AG10803 (cell line): ENCODE results near the gene AHCTF1.
"Not testable (repeated sequence)": the region's sequence is repeated elsewhere in the genome, so short reads cannot be mapped to it uniquely, and the experiment has no call there.

Experiments
- DNase-seq: peaks from one replicate; pipeline ENCODE4 v3.0.0; 2010; ENCODE audit warnings: low read depth
- H3K4me3 ChIP-seq: 2 replicates; pipeline ENCODE4 v1.5.1; 2011; ENCODE audit warnings: mild to moderate bottlenecking, low read length, control low read depth
- TF ChIP-seq, protein P1 (sequence below): conservative IDR thresholded peaks from 2 replicates; pipeline ENCODE4 v1.5.1; 2011; ENCODE audit warnings: mild to moderate bottlenecking, low read length, control low read depth, inconsistent platforms

Gene AHCTF1

DNA sequence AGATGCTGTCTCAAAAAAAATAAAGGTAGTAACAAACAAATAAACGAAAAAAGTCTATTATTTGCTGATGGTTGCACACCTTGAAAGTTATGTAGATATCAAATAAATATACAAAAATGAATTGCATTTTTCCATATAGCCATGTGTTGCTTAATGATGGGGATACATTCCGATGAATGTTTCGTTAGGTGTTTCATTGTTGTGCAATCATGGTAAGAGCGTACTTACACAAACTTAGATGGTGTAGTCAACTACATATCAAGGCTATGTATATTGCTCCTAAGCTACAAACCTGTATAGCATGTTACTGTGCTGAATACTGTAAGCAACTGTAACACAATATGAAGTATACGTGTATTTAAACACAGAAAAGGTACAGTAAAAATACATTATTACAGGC lies 34.4 kb downstream of the AHCTF1 start:
- no peak overlapping the region for H3K4me3 ChIP-seq
- TF ChIP-seq, protein P1, sequence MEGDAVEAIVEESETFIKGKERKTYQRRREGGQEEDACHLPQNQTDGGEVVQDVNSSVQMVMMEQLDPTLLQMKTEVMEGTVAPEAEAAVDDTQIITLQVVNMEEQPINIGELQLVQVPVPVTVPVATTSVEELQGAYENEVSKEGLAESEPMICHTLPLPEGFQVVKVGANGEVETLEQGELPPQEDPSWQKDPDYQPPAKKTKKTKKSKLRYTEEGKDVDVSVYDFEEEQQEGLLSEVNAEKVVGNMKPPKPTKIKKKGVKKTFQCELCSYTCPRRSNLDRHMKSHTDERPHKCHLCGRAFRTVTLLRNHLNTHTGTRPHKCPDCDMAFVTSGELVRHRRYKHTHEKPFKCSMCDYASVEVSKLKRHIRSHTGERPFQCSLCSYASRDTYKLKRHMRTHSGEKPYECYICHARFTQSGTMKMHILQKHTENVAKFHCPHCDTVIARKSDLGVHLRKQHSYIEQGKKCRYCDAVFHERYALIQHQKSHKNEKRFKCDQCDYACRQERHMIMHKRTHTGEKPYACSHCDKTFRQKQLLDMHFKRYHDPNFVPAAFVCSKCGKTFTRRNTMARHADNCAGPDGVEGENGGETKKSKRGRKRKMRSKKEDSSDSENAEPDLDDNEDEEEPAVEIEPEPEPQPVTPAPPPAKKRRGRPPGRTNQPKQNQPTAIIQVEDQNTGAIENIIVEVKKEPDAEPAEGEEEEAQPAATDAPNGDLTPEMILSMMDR, result no peak
- no peak for DNase-seq

DNA sequence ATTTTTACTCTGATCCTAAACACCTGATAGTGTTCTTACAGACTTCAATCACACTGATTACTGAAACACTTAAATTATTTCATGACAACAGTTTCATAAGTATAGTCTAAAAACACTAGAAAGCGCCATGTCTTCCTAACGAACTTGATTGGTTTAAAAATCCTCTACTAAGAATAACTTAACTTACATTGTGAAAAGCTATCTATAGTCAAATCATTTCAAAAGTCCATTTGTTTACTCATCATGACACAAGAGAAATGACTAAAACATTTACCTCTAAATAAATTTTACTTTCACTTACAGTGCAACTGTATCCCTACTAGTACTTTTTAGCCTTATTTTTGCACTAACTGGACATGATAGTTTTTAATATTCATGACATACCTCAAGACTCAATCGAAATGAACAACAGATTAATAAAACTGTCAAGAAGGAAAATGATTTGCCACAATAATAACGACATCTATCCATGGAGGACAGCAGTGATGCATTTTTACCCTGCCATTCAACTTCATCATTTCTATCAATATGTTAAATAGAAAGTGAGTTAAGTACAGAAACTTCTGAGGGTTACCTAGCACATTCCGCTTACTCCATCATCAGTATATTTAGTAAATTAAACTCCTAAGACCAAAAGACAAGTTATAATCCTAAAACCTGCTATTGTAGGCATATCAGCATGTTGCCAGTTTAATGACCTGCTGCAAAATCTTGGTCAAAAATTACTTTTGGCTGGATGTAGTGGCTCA lies 38.4 kb downstream of the AHCTF1 start:
- no peak overlapping the region for H3K4me3 ChIP-seq
- DNase-seq, result no peak
- TF ChIP-seq, protein P1, result no peak

DNA sequence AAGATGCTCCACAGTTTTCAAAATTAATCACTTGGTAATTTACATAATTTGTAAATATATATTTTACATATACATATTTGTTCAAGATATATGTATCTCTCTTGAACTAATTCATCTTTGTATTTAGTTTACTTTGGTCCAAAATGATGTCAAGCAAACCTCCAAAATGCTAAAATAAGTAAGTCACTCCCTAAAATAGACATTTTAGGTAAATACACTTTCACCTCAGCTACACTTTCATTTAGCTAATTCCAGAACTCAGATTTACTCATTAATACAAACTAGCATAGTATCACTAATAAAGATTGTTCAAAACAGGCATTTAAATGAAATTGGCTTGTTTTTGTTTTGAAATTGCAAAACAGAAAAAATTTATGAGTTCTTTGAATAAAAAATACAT lies 40.6 kb downstream of the AHCTF1 start:
- DNase-seq, result no peak
- H3K4me3 ChIP-seq, result no peak overlapping the region
- TF ChIP-seq, protein P1, result no peak

DNA sequence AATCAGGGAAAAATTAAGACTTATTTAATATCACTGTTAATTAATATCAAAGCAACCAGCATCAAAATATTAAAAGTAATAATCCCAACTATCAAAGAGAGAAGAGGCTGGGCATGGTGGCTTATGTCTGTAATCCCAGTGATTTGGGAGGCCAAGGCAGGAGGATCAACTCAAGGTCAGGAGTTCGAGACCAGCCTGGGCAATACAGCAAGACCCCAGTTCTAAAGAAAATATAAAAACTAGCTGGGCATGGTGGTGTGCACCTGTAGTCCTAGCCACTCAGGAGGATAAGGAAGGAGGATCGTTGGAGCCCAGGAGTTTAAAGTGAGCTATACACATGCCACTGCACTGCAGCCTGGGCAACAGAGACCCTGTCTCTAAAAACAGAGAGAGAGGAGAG lies 43.2 kb downstream of the AHCTF1 start:
- DNase-seq, result no peak
- TF ChIP-seq, protein P1, result no peak
- H3K4me3 ChIP-seq, result no peak overlapping the region

DNA sequence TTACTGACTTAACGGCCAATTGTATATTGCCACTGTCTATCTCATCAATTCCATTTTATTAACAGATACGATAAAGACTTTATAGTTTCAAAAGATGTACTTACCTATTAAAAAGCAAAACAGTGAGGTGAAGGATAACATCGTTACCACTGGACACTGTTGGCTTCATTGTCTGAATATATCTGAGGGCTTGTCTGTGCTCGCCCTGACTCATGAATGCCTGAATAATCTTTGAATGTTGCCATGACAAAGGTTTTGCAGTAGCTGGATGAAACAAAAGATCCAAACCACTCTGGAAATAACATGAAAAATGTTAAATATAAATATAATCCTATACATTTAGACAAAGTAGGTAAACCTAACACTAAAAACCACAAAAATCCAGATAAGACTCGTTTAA lies 46.4 kb downstream of the AHCTF1 start:
- not testable (repeated sequence) for H3K4me3 ChIP-seq, DNase-seq

DNA sequence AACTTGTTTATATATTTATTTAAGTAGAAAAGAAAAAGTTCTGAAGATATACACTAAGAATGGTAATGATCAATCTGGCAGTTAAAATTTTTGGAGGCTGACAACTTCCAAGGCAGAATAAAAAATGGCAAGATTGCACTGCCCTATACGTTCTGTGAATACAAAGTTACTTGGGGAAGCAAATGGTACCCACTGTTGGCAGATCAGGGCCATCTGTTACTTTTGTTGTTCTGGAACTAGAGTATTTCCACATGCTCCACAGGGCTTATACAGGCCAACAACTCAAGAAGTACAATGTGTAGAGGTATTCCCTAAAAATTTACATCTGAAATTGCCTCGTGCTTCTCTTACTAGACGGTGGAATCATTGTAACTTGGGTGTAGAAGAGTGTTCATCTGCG lies 53.2 kb downstream of the AHCTF1 start:
- H3K4me3 ChIP-seq, result no peak overlapping the region
- no peak for DNase-seq
- TF ChIP-seq, protein P1, result no peak

DNA sequence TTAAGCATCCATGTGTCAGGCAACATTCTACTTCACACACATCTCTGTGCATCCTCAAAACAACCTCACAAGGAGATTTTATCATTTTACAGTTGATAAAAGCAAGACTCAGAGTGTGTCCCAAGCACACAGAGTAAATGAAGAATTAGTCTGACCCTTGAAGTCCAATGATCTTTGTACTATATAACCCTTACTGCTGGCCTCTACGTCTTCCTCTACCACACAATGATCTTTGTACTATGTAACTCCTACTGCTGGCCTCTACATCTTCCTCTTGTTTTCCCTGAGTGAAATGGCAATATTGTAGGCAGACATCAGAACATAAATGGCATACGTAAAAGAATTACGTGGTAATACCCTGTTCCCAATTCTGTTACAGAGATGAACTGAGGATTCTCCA lies 55.3 kb downstream of the AHCTF1 start:
- DNase-seq, result no peak
- TF ChIP-seq, protein P1, result no peak
- H3K4me3 ChIP-seq, result no peak overlapping the region
